Omental fat pad (tissue), 4 donors: ENCODE results near the gene ANKRD44. TPM values are rescaled to one million over a fixed set of nuclear protein-coding genes. Genes with fewer than 3 reads are reported as not detected.

Experiments
- ATAC-seq: fragments of 150-250 bp; one replicate; pipeline ENCODE4 v1.9.1; 2016; ENCODE audit warnings: mild to moderate bottlenecking, moderate library complexity; ENCODE audit not compliant: low FRiP score
- DNase-seq: peaks from one replicate; pipeline ENCODE4 v3.0.0-alpha.2; 2019; ENCODE audit warnings: low spot score
- CTCF ChIP-seq, 3 donors: fragments of 450-650 bp; IDR thresholded peaks; one replicate each; pipeline ENCODE4 v1.5.1; 2016 to 2017; ENCODE audit warnings: antibody characterized with exemption in 3 of 3, mild to moderate bottlenecking in 3 of 3, moderate library complexity in 2 of 3
- total RNA-seq, 4 donors: library from RNA; depleted of rRNA; stranded (reverse); fragments of >200 nt; gene quantifications; one replicate each; pipeline ENCODE4 v1.1.0, GENCODE V29; 2016

ANKRD44 gene
- total RNA-seq, 4 donors from 2014 or later: 18.4 to 56.3 (median 30.1) TPM

GRCh38 chr2:197322724-197323720 is 12.4 kb upstream of the ANKRD44 start:
- TF ChIP-seq CTCF (IDR thresholded peaks at IDR 0.05): no peak
- DNase-seq (no peak), ATAC-seq (no peak)

GRCh38 chr2:197322143-197322542 is 11.6 kb upstream of the ANKRD44 start:
- ATAC-seq: no peak

GRCh38 chr2:197315371-197315770 is 4.8 kb upstream of the ANKRD44 start:
- ATAC-seq: no peak
- no peak for TF ChIP-seq CTCF (IDR thresholded peaks at IDR 0.05)
- DNase-seq: no peak

More at GRCh38 chr2:197322143-197322542, 11.6 kb upstream of the ANKRD44 start:
- TF ChIP-seq CTCF (IDR thresholded peaks at IDR 0.05): no peak
- DNase-seq: no peak

- TF ChIP-seq CTCF (IDR thresholded peaks at IDR 0.05): no peak
- ATAC-seq (no peak), DNase-seq (no peak)
These were observed 1.6 kb upstream of the ANKRD44 start for GRCh38 chr2:197312186-197312585.

GRCh38 chr2:197311421-197312033 is 947 bp upstream of the ANKRD44 start:
- no peak for TF ChIP-seq CTCF (IDR thresholded peaks at IDR 0.05)
- DNase-seq (no peak), ATAC-seq (no peak)

- DNase-seq: no peak
- TF ChIP-seq CTCF (IDR thresholded peaks at IDR 0.05): no peak
- no peak for ATAC-seq
These were observed 424 bp upstream of the ANKRD44 start for GRCh38 chr2:197310987-197311420.
